SK-N-SH (cell line): Measurements from ENCODE around the gene MRPL58. TPM values are rescaled to one million over a fixed set of nuclear protein-coding genes. Genes with fewer than 3 reads are reported as not detected.

Source experiments
- CTCF ChIA-PET: fragments of 300-600, 350-600 bp; formaldehyde crosslinking; extraction: SDS; loops from one replicate; lab custom pipeline; 2021; lab: Yijun Ruan, JAX
- POLR2A ChIA-PET: fragments of 350-600 bp; sonication (Branson Sonifier 250); formaldehyde crosslinking; extraction: SDS; loops from one replicate; lab custom pipeline; 2020; ENCODE audit warnings: antibody characterized with exemption, inconsistent platforms; lab: Yijun Ruan, JAX
- DNase-seq: peaks from one replicate; pipeline ENCODE4 v3.0.0; 2012
- H2AFZ ChIP-seq: fragments of 200-600 bp; sonication (generic); 2 replicates; pipeline ENCODE4 v1.8.1; 2016; ENCODE audit warnings: antibody characterized with exemption, mild to moderate bottlenecking, low read depth
- H3F3A ChIP-seq: fragments of 200-600 bp; sonication (generic); replicated peaks from 2 replicates; pipeline ENCODE3; 2016; ENCODE audit warnings: antibody characterized with exemption, mild to moderate bottlenecking; ENCODE audit not compliant: insufficient read depth
- H3K27ac ChIP-seq, 2 experiments: fragments of 200-500 bp in 1 of 2; fragments of 200-600 bp in 1 of 2; sonication (Bioruptor generic) in 1 of 2; sonication (generic), shearing (Covaris generic) in 1 of 2; 2 replicates each; pipeline versions ENCODE4 v1.5.1 to v1.6.1; 2014 to 2016; ENCODE audit warnings: low read depth in 2 of 2, inconsistent platforms in 1 of 2, low read length in 1 of 2, mild to moderate bottlenecking in 1 of 2, mixed read lengths in 1 of 2
- H3K27me3 ChIP-seq: fragments of 200-600 bp; sonication (generic), shearing (Covaris generic); 2 replicates; pipeline ENCODE4 v1.6.1; 2016; ENCODE audit warnings: mixed run types; ENCODE audit not compliant: insufficient read depth
- H3K36me3 ChIP-seq, 2 experiments: fragments of 200-500 bp in 1 of 2; fragments of 200-600 bp in 1 of 2; sonication (Bioruptor generic) in 1 of 2; sonication (generic) in 1 of 2; replicated peaks in 1 of 2; 2 replicates each; pipeline versions ENCODE3 to v1.5.1; 2014 to 2016; ENCODE audit warnings: low read length in 1 of 2, mild to moderate bottlenecking in 1 of 2; ENCODE audit not compliant: insufficient read depth in 2 of 2, control insufficient read depth in 1 of 2
- H3K4me1 ChIP-seq, 2 experiments: fragments of 200-500 bp in 1 of 2; fragments of 200-600 bp in 1 of 2; sonication (Bioruptor generic) in 1 of 2; sonication (generic), shearing (Covaris generic) in 1 of 2; 2 replicates each; pipeline versions ENCODE4 v1.5.1 to v1.6.1; 2014 to 2016; ENCODE audit warnings: low read depth in 1 of 2, low read length in 1 of 2, mixed run types in 1 of 2; ENCODE audit not compliant: insufficient read depth in 2 of 2, control insufficient read depth in 1 of 2
- H3K4me2 ChIP-seq: fragments of 200-600 bp; sonication (generic), shearing (Covaris generic); 2 replicates; pipeline ENCODE4 v1.6.1; 2017; ENCODE audit warnings: mixed run types
- H3K4me3 ChIP-seq, 2 experiments: fragments of 200-500 bp in 1 of 2; fragments of 200-600 bp in 1 of 2; sonication (Bioruptor generic) in 1 of 2; sonication (generic), shearing (Covaris generic) in 1 of 2; 2 replicates each; pipeline versions ENCODE4 v1.5.1 to v1.8.1; 2014 to 2016; ENCODE audit warnings: low read depth in 2 of 2, inconsistent platforms in 1 of 2, low read length in 1 of 2, mild to moderate bottlenecking in 1 of 2, mixed read lengths in 1 of 2, moderate library complexity in 1 of 2
- H3K79me2 ChIP-seq: fragments of 200-600 bp; sonication (generic); 2 replicates; pipeline ENCODE4 v1.8.1; 2017; ENCODE audit warnings: mild to moderate bottlenecking; ENCODE audit not compliant: insufficient read depth
- H3K9ac ChIP-seq: fragments of 200-600 bp; sonication (generic); 2 replicates; pipeline ENCODE4 v1.6.1; 2017; ENCODE audit warnings: mixed run types
- H3K9me2 ChIP-seq: fragments of 200-600 bp; sonication (generic); 2 replicates; pipeline ENCODE4 v1.6.1; 2017; ENCODE audit warnings: mixed run types
- H3K9me3 ChIP-seq: fragments of 200-600 bp; sonication (generic); 2 replicates; pipeline ENCODE4 v1.6.1; 2017; ENCODE audit warnings: mixed run types, mild to moderate bottlenecking, moderate library complexity
- H4K20me1 ChIP-seq: fragments of 200-600 bp; sonication (generic); 2 replicates; pipeline ENCODE4 v1.6.1; 2017; ENCODE audit warnings: mild to moderate bottlenecking, mixed run types; ENCODE audit not compliant: insufficient read depth
- ELF1 ChIP-seq: IDR thresholded peaks from 2 replicates; pipeline ENCODE4 v1.4.0; 2012
- EZH2phosphoT487 ChIP-seq: fragments of 200-600 bp; sonication (generic); IDR thresholded peaks from 2 replicates; pipeline ENCODE4 v1.6.1; 2017; ENCODE audit warnings: low read depth, mixed run types, mild to moderate bottlenecking, antibody characterized with exemption, moderate library complexity, borderline replicate concordance
- FOSL2 ChIP-seq: IDR thresholded peaks from 2 replicates; pipeline ENCODE4 v1.4.0; 2012; ENCODE audit warnings: low read depth, mild to moderate bottlenecking, moderate library complexity, borderline replicate concordance
- GATA2 ChIP-seq: sonication (generic); formaldehyde crosslinking; IDR thresholded peaks from 2 replicates; pipeline ENCODE4 v1.5.0; 2020; ENCODE audit warnings: mild to moderate bottlenecking, missing genetic modification reagents
- IRF3 ChIP-seq: fragments of 150-350 bp; IDR thresholded peaks from 2 replicates; pipeline ENCODE4 v1.6.1; 2016; ENCODE audit warnings: mild to moderate bottlenecking, low read depth, low read length
- MAX ChIP-seq: IDR thresholded peaks from 2 replicates; pipeline ENCODE4 v1.4.0; 2012; ENCODE audit warnings: low read depth
- MEF2A ChIP-seq: IDR thresholded peaks from 2 replicates; pipeline ENCODE4 v1.4.0; 2012; ENCODE audit warnings: low read depth, borderline replicate concordance
- MXI1 ChIP-seq: IDR thresholded peaks from 2 replicates; pipeline ENCODE4 v1.6.1; 2012; ENCODE audit warnings: mild to moderate bottlenecking, low read depth, low read length, improper control_type of control experiment
- NFIC ChIP-seq: IDR thresholded peaks from 2 replicates; pipeline ENCODE4 v1.4.0; 2012; ENCODE audit warnings: borderline replicate concordance
- NRF1 ChIP-seq: IDR thresholded peaks from 2 replicates; pipeline ENCODE4 v1.6.1; 2012; ENCODE audit warnings: low read depth, mild to moderate bottlenecking, low read length
- POLR2AphosphoS5 ChIP-seq: IDR thresholded peaks from 2 replicates; pipeline ENCODE4 v1.6.1; 2012; ENCODE audit warnings: low read depth, low read length
- RAD21 ChIP-seq: IDR thresholded peaks from 2 replicates; pipeline ENCODE4 v1.6.1; 2012; ENCODE audit warnings: mild to moderate bottlenecking, low read length
- RCOR1 ChIP-seq: fragments of 150-350 bp; IDR thresholded peaks from 2 replicates; pipeline ENCODE4 v1.6.1; 2017; ENCODE audit warnings: antibody characterized with exemption, low read length
- RXRA ChIP-seq: IDR thresholded peaks from 2 replicates; pipeline ENCODE4 v1.4.0; 2012; ENCODE audit warnings: low read depth, mild to moderate bottlenecking, borderline replicate concordance
- SIN3A ChIP-seq: IDR thresholded peaks from 2 replicates; pipeline ENCODE4 v1.6.1; 2012; ENCODE audit warnings: low read depth, mild to moderate bottlenecking, low read length, moderate library complexity, borderline replicate concordance
- SMC3 ChIP-seq: IDR thresholded peaks from 2 replicates; pipeline ENCODE4 v1.6.1; 2012; ENCODE audit warnings: low read depth, low read length, improper control_type of control experiment
- TAF1 ChIP-seq: IDR thresholded peaks from 2 replicates; pipeline ENCODE4 v1.6.1; 2012; ENCODE audit warnings: low read depth, mild to moderate bottlenecking, low read length, moderate library complexity, borderline replicate concordance
- TCF12 ChIP-seq: IDR thresholded peaks from 2 replicates; pipeline ENCODE4 v1.4.0; 2012
- TEAD4 ChIP-seq: IDR thresholded peaks from 2 replicates; pipeline ENCODE4 v1.4.0; 2012; ENCODE audit warnings: mild to moderate bottlenecking, borderline replicate concordance; ENCODE audit not compliant: insufficient read depth
- USF2 ChIP-seq: fragments of 150-350 bp; IDR thresholded peaks from 2 replicates; pipeline ENCODE4 v1.6.1; 2017; ENCODE audit warnings: antibody characterized with exemption, low read length, low read depth, borderline replicate concordance
- YY1 ChIP-seq: IDR thresholded peaks from 2 replicates; pipeline ENCODE4 v1.4.0; 2012; ENCODE audit warnings: low read depth, mild to moderate bottlenecking
- ZBTB33 ChIP-seq: IDR thresholded peaks from 2 replicates; pipeline ENCODE4 v1.4.0; 2012; ENCODE audit warnings: low read depth, borderline replicate concordance
- WGBS: methylation state at CpG from one replicate; pipeline ENCODE4 v1.1.6; 2017; ENCODE audit warnings: low lambda C conversion rate; 5-methylcytosine and 5-hydroxymethylcytosine counted together
- polyA plus RNA-seq, 3 experiments: library from polyadenylated mRNA; depleted of rRNA; stranded (reverse); fragments of >200 nt; gene quantifications; 2 replicates each; pipeline ENCODE4 v1.2.3, GENCODE V29; 2012

MRPL58 gene
- polyA plus RNA-seq, 1 of the 3 experiments (the other 2 are of a cell fraction) = 87.3 TPM

- peak overlapping the region; percentile 93; the same call in 1 of the 2 replicates for H3K9ac ChIP-seq
- WGBS = 4% methylated on average over 13 of the region's 13 CpGs
- peak overlapping the region; percentile 56 to 58 for H3K27ac ChIP-seq
Measured at GRCh38 chr17:75032720-75033280, 20.3 kb downstream of the MRPL58 start.

GRCh38 chr17:75033346-75034235, 21.1 kb downstream of the MRPL58 start:
- Histone ChIP-seq H3K27me3 (no peaks in the 10 kb centered on the region), H3K4me3 (peak overlapping the region; percentile 67 to 98), H3K36me3 (peaks cover under 1 to 2% of the 10 kb centered on the region in 2 experiments), H3K79me2 (no peaks in the 10 kb centered on the region), H4K20me1 (peaks cover 4% of the 10 kb centered on the region; the same call in 1 of the 2 replicates), H3F3A (peaks cover 44% of the 10 kb centered on the region), H3K9me2 (no peaks in the 10 kb centered on the region), H3K9me3 (peaks cover 5% of the 10 kb centered on the region; the same call in 1 of the 2 replicates), H2AFZ (peak overlapping the region; percentile 92), H3K4me1 (peaks cover 0 to 22% of the 10 kb centered on the region in 2 experiments; a peak in 1 of 4 replicates), H3K9ac (peak overlapping the region; percentile 93), H3K27ac (peak overlapping the region; percentile 75 to 92), H3K4me2 (peak overlapping the region; percentile 89)
- POLR2A ChIA-PET = interaction anchor here (0.7 to 2.2 kb wide), 5 partner anchors 21 to 256 kb away, joined by 3 to 40 read pairs (median 10); partner anchors contain the start of genes CDR2L, HID1, MRPL58 and SLC25A19
- CTCF ChIA-PET = interaction anchor here (0.9 to 4.0 kb wide), 15 partner anchors 9 to 168 kb away, joined by 3 to 31 read pairs (median 5); partner anchors contain the start of genes MRPL58, NT5C and OTOP2
- WGBS = under 1% methylated on average over 36 of the region's 36 CpGs
- peak; percentile 90 for DNase-seq
- TF ChIP-seq MEF2A (no peak), GATA2 (no peak), ZBTB33 (no peak; the same call in 1 of the 2 replicates), EZH2phosphoT487 (no peak), TEAD4 (peak; percentile 95), ELF1 (no peak), TCF12 (peak; percentile 28; the same call in 1 of the 2 replicates), IRF3 (no peak), TAF1 (no peak), YY1 (no peak; the same call in 1 of the 2 replicates)

More at GRCh38 chr17:75032720-75033280, 20.3 kb downstream of the MRPL58 start:
- no peak for TF ChIP-seq SIN3A
- no peak for TF ChIP-seq SMC3
- TF ChIP-seq RAD21 = no peak
- no peak for TF ChIP-seq POLR2AphosphoS5
- TF ChIP-seq GATA2 = no peak
- no peak for TF ChIP-seq TEAD4
- no peak for TF ChIP-seq RXRA
- TF ChIP-seq MEF2A = no peak
- no peak for TF ChIP-seq FOSL2
- TF ChIP-seq MXI1 = no peak
- no peak for TF ChIP-seq MAX
- TF ChIP-seq ELF1 = no peak
- no peak for TF ChIP-seq NRF1
- no peak for TF ChIP-seq YY1
- TF ChIP-seq RCOR1 = no peak
- no peak for TF ChIP-seq USF2
- TF ChIP-seq NFIC = no peak; the same call in 1 of the 2 replicates
- TF ChIP-seq, all 33 proteins: peak for 0
- Histone ChIP-seq H3K27me3 (no peaks in the 10 kb centered on the region), H3K4me3 (peak overlapping the region; percentile 67 to 98), H3K4me1 (peaks cover 0 to 22% of the 10 kb centered on the region in 2 experiments; a peak in 1 of 4 replicates), H3K4me2 (peak overlapping the region; percentile 89), H2AFZ (peak overlapping the region; percentile 92), H3K79me2 (no peaks in the 10 kb centered on the region), H3K9me3 (peaks cover 5% of the 10 kb centered on the region; the same call in 1 of the 2 replicates), H3F3A (peaks cover 44% of the 10 kb centered on the region), H3K9me2 (no peaks in the 10 kb centered on the region), H4K20me1 (peaks cover 4% of the 10 kb centered on the region; the same call in 1 of the 2 replicates), H3K36me3 (no peaks in the 10 kb centered on the region)
- CTCF ChIA-PET = interaction anchor here (0.9 to 2.3 kb wide), 7 partner anchors 20 to 109 kb away, joined by 3 to 17 read pairs (median 8); partner anchors contain the start of genes MRPL58 and OTOP2
- POLR2A ChIA-PET = interaction anchor here (0.9 to 2.0 kb wide), 3 partner anchors 21 to 61 kb away, joined by 3 to 33 read pairs (median 4); partner anchors contain the start of genes CDR2L, HID1 and MRPL58
- no peak for DNase-seq
